COR-L47 (cell line): Measurements from ENCODE around the gene DCC.

Experiments used
- DNase-seq: peaks from one replicate; lab custom pipeline; 2025; lab: John Stamatoyannopoulos, UW

Gene DCC

DNA sequence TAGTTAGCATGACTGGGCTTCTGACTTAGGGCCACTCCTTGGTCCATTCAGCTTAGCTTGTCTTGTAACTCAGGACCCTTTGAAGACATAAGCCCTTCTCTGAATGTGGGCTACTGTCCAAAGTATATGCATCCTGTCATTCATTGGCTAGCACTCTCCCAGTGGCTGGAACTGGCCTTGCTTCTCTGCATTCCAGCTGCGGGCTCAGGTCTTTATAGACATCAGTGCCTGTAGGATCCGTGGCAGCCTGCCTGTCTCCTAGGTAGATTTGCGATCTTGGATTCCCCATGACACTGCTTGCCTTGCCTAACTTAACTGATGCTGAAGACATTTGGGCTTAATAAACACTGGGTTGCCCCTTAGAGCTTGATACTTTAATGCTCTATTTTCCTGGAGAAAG is 170.1 kb downstream of the DCC start:
- DNase-seq: no peak

DNA sequence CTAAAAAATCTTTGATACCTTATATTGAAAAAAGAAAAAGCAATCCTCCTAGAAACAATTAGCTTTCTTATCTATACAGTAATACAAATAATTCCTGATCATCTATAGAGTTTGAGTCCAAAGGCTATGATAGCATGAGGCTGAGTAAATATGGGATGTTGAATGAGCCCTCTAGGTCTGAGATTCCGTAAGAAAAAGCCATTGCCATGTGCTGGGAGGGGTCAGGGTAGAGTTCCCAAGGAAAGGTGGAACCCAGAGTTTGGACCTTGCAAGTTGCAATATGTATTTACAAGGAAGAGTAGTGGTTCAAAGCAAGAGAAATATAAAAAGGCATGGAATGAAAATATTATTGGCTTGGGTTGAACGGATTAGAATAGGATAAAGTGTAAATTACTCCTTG is 178.1 kb downstream of the DCC start:
- DNase-seq: no peak

- no peak for DNase-seq
Observed at GRCh38 chr18:52519021-52519420, 179.0 kb downstream of the DCC start.

DNA sequence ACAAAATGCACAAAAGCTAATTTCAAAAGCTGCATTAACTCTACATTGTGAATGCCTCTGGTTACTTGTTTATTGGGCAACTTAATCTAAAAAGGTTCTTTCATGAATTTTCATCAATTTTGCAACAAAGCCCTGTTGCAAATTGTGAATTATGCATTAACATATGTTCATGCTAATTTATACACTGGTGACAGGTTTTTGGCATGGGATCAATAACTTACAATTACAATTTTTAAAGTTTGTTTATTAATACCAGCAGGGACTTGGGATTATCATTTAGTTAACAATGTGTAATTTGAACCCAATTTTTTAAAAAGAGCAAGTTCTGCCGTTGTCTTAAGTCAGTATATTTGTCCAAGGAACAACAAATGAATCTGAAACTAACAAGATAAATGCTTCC is 183.6 kb downstream of the DCC start:
- DNase-seq: no peak

DNA sequence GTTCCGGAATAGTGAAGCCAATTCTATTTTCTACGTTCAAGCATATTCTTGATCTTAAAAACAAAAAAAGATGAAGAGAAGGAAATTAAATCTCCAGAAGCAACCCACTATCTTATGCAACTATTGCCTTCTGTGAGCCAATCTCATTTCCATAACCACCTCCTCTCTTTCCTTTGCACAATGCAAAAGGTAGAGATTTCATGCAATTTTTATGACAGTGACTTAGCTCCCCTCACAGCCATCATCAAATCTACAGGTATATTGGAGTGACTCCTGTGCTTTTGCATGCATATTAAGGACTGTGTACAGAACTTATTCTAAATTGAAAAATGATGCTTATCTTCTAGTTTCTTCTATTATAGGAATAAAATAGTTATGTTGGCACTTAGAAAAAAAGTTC is 191.8 kb downstream of the DCC start:
- DNase-seq: no peak

DNA sequence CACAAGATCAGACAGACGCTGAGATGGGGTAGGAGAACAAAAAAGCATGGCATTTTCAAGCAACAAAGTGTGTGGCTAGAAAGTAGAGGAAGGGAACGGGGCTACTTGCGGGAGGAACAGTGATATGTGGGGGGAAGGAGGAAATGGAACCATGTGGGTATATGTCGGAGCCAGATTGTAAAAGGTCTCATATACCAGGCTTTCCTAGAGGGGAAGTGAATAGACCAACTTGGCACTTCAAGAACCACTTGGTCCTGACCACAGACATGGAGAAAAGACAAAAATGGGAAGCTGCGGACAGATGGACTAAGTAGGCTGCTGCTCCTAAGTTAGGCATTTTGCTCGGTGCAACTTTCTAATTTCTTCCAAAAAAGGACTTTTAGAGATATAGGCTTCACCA is 196.0 kb downstream of the DCC start:
- DNase-seq: no peak

- DNase-seq: no peak
Observed at GRCh38 chr18:52537261-52537660, 197.3 kb downstream of the DCC start.

- no peak for DNase-seq
Observed at GRCh38 chr18:52541056-52541455, 201.1 kb downstream of the DCC start.

GRCh38 chr18:52544086-52544485 is 204.1 kb downstream of the DCC start:
- no peak for DNase-seq

GRCh38 chr18:52546686-52547346 is 206.8 kb downstream of the DCC start:
- no peak for DNase-seq

DNA sequence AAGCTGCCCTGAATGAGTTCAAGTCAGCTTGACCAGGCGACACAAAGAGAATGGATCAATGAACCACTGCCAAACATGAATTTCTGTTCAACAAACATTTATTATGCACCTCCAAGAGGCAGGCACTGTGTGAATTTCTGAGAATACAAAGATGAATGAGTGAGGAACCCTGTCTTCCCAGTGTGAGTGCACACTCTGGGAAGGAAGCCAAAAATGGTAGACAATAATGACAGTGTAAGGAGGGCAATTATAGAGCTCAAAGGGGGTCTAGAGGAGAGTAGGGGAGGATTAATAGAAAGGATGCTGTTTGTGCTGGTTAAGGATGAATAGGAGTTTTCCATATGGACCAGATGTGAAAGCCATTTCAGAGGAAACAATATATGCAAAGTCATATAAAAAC is 213.4 kb downstream of the DCC start:
- peak; percentile 91 for DNase-seq

GRCh38 chr18:52554180-52554579 is 214.2 kb downstream of the DCC start:
- no peak for DNase-seq

DNA sequence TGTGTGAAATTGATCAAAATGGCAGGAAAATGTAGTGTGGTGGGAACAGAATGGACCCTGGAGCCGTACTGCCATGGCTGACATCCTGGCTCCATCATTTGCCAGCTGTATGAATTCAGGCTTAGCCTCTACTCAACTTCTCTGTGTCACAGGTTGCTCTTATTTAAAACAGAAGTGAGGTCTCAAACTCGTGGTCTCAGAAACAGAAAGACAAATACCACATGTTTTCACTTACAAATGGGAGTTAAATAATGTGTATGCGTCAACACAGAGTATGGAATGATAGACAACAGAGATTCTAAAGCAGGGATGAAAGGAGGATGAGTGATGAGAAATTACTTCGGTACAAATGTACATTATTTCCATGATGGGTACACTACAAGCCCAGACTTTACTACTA is 227.4 kb downstream of the DCC start:
- DNase-seq: no peak

- no peak for DNase-seq
Observed at GRCh38 chr18:52569492-52569891, 229.5 kb downstream of the DCC start.

GRCh38 chr18:52570975-52571374 is 231.0 kb downstream of the DCC start:
- DNase-seq: no peak

- DNase-seq: no peak
Observed at GRCh38 chr18:52572036-52573000, 232.3 kb downstream of the DCC start.

GRCh38 chr18:52577795-52578194 is 237.8 kb downstream of the DCC start:
- DNase-seq: peak; percentile 42

DNA sequence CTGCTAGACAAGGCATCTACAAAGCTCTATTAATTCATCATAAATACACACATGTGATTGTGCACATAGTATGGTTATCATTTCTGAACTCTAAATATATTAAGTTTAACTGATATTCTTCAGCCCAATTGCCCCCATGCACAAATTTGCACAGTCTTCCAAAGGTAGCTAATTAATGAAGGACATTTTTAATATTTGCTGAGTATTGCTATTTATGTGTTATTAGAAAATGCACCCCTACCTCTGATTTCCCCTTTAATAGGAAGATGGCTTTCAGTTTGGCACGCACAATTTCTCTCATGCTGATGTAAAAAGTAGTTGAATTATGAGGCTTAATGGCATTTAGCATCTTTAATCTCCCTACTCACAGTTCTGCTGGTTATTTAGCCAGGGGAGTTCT is 242.1 kb downstream of the DCC start:
- DNase-seq: no peak

DNA sequence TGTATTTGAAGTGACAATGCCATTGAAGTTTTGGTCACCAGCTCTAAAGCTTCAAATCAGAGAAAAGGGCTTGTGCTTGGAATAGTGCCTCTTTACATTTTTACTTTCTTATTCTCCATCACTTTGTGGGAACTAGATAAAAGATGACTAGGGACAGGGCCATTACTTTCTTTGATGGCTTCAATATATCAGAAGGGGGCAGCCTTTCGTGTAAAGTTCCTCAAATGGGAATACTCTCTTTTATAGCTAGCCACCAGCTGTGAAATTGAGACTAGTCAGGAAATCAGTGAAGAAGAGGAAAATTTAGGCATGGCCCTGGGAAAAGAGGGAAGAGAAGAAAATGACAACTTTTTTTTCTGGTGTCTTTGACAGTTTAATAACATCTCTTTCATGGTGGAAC is 242.5 kb downstream of the DCC start:
- no peak for DNase-seq

DNA sequence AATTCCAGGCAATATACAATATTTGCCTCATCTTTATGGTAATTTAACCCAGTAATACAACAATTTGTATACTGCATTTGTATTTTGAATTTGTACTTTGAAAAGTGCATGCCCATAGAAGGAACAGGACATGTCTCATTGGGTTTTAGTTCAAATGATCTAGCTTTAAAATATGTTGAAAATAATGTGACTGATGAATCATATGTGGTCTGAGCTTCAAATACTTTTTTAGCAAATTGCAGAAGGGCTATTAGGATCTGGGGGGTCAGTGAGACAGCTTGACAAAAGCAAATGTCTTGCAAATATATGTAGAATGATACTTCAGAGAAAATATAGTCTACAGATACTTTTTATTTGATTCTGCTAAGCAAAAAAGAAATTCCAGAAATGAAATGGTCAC is 248.9 kb downstream of the DCC start:
- DNase-seq: no peak

DNA sequence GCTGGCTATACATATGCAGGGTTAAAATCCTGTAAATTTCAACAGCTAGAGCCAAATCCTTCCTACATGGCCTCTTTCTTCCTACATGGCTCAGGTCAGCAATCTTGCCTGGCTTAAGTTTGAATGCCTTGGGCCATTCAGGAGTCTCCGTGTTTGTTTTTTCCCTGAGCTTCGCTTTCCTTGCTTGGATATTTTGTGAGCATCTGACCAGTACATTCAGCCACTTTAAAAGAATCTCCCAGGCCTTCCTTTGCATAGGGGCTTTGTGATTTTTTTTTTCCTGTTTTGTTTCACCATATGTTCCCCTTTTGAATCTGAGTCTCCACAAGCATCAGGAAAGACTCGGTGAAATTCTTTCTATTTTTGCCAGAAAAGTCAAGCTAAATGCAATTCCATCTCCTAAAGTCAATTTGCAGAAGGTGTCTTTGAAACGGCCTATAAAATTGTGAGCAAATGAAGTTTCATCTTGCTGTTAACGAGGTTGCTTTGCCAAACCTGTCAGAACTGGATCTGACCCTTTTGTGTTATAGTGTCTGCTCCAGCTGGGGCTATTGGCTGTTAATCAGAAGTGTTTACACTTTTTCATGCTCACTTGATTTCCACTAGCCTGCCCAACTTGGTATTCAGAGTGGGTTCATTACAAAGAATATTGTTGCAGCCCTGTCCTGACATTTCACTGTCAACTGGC is 256.9 kb downstream of the DCC start:
- DNase-seq: peak; percentile 44

DNA sequence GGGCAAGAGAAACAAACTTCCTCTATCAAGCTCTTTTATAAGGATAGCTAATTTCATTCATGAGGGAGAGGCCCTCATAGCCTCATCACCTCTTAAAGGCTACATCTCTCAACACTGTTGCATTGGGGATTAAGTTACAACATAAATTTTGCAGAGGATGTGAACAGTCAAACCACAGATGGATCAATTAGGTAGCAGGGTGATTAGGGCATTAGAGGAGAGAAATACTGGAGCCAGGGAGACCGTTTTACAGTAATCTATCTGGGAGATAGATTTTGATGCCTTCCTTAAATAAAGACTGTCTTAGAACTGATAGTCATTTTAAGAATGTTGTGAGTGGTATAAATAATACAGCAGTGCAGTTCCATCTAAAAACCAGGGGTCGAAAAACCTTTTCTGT is 258.9 kb downstream of the DCC start:
- DNase-seq: no peak

DNA sequence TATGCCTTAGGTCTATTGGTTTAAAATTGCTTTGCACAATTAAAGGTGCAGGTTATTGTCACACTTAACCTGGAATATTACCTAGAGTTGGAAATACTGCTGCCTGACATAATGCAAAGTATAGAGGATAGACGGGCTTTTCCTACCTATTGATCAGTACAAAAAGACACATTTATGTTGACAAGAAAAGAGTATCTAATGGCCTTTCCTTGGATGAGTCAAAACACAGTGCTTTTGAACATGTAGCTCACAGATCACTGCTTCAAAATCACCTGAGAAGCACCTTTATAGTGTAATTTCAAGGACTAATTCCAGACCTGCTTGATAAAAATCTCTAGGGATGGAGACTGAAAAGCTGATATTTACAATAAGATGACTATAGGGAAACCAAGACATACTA is 262.8 kb downstream of the DCC start:
- no peak for DNase-seq
